Chondrocyte (in vitro differentiated cells): ENCODE data around the gene GAGE12J. TPM values are rescaled to one million over a fixed set of nuclear protein-coding genes. Genes with fewer than 3 reads are reported as not detected.
"Not testable (repeated sequence)": the region's sequence is repeated elsewhere in the genome, so short reads cannot be mapped to it uniquely, and the experiment has no call there.

Source experiments
- DNase-seq: peaks from one replicate; pipeline ENCODE4 v3.0.0; 2021; ENCODE audit warnings: mixed read lengths, low spot score
- H3K27ac Mint-ChIP-seq: one replicate; pipeline ENCODE4 v1.8.0; 2021; ENCODE audit warnings: mild to moderate bottlenecking, moderate library complexity, mixed read lengths; ENCODE audit not compliant: unreplicated experiment
- H3K27me3 Mint-ChIP-seq: 2 replicates; pipeline ENCODE4 v1.8.0; 2021; ENCODE audit warnings: low read depth, mixed read lengths
- H3K36me3 Mint-ChIP-seq: 2 replicates; pipeline ENCODE4 v1.8.0; 2021; ENCODE audit warnings: low read depth, mixed read lengths
- H3K4me1 Mint-ChIP-seq: 2 replicates; pipeline ENCODE4 v1.8.0; 2021; ENCODE audit warnings: low read depth, mild to moderate bottlenecking, mixed read lengths
- H3K4me3 Mint-ChIP-seq: one replicate; pipeline ENCODE4 v1.8.0; 2021; ENCODE audit warnings: mild to moderate bottlenecking, moderate library complexity, mixed read lengths; ENCODE audit not compliant: unreplicated experiment
- H3K9me3 Mint-ChIP-seq: 2 replicates; pipeline ENCODE4 v1.8.0; 2021; ENCODE audit warnings: low read depth, mixed read lengths
- long read RNA-seq: library from polyadenylated mRNA; stranded (forward); transcript quantifications from one replicate; pipeline ENCODE4 v2.0.0, GENCODE V29; 2021
- total RNA-seq: library from RNA; stranded (reverse); gene quantifications from 3 replicates; pipeline ENCODE4 v1.2.1, GENCODE V29; 2021
- TF ChIP-seq, protein P1 (sequence below): fragments of 200-600 bp; sonication (generic); IDR thresholded peaks from 2 replicates; pipeline ENCODE4 v1.5.0; 2021; ENCODE audit warnings: antibody characterized with exemption, mild to moderate bottlenecking, moderate library complexity

The GAGE12J gene, protein sequence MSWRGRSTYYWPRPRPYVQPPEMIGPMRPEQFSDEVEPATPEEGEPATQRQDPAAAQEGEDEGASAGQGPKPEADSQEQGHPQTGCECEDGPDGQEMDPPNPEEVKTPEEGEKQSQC
- not detected in 3 replicates for total RNA-seq
- long read RNA-seq = 0 reads

DNA sequence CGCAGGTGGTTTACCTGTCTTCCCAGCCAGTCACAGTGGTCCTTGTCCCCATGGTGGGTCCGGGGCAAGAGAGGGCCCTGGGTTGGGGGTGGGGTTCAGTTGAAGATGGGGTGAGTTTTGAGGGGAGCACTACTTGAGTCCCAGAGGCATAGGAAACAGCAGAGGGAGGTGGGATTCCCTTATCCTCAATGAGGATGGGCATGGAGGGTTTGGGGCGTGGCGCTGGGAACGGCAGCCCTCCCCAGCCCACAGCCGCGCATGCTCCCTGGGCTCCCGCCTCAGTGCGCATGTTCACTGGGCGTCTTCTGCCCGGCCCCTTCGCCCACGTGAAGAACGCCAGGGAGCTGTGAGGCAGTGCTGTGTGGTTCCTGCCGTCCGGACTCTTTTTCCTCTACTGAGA is at the start of gene GAGE12J:
Gene GAGE12J, plus strand, starts transcription at position 301 of the 400 bp plus-strand sequence. CDS start 1,157 bp downstream, outside the sequence.
- not testable (repeated sequence) for H3K27me3 Mint-ChIP-seq, DNase-seq, H3K4me3 Mint-ChIP-seq, H3K36me3 Mint-ChIP-seq, H3K27ac Mint-ChIP-seq, H3K9me3 Mint-ChIP-seq, H3K4me1 Mint-ChIP-seq

DNA sequence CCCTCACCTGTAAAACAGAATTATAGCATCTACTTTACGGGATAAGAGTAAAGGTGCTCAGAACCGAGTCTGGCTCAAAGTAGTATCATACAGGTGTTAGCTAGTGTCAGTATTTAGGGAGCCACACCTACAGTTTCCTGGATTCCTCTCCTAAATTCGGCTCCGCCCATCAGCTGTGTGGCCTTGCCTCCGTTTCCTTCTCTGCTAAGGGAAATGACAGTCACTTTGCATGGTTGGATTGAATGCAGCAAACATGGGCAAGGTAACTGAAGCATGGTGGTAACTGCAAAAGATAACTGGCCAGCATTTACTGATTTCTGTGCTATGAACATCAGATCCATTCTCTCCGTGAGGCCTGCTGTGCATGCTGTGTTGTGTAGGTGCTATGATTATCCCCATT is 49.4 kb upstream of the GAGE12J start:
- no peak overlapping the region for H3K4me3 Mint-ChIP-seq
- peaks cover 3% of the 10 kb centered on the region for H3K9me3 Mint-ChIP-seq
- H3K4me1 Mint-ChIP-seq = peaks cover 23% of the 10 kb centered on the region

DNA sequence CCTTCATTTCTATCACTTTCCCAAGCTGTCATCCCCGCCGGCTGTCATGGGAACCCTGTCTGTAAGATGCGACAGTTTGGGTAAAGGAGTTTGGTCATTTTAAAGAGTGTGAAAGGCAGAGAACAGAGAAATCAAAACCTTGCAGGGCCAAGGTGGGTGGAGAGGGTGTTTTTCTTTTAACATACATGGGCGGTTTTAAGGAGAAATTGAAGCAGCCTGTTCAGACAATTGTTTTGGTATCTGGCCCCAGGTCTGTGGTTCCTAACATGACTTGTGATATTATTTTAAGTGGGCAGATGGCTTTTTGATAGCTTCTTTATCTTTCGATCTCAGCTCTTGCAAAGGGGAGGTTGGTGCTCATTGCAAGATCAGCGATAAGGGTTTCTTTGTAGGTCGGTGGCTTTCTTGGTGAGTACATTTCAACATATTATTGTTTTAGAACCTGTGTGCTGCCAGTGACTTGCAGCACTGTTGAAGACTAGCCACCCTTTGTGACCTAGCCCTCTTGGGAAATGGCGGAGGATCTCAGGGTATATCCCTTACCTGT is 48.6 kb upstream of the GAGE12J start:
- TF ChIP-seq, protein P1, sequence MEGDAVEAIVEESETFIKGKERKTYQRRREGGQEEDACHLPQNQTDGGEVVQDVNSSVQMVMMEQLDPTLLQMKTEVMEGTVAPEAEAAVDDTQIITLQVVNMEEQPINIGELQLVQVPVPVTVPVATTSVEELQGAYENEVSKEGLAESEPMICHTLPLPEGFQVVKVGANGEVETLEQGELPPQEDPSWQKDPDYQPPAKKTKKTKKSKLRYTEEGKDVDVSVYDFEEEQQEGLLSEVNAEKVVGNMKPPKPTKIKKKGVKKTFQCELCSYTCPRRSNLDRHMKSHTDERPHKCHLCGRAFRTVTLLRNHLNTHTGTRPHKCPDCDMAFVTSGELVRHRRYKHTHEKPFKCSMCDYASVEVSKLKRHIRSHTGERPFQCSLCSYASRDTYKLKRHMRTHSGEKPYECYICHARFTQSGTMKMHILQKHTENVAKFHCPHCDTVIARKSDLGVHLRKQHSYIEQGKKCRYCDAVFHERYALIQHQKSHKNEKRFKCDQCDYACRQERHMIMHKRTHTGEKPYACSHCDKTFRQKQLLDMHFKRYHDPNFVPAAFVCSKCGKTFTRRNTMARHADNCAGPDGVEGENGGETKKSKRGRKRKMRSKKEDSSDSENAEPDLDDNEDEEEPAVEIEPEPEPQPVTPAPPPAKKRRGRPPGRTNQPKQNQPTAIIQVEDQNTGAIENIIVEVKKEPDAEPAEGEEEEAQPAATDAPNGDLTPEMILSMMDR = no peak
- H3K9me3 Mint-ChIP-seq = peaks cover 3% of the 10 kb centered on the region
- H3K36me3 Mint-ChIP-seq = no peaks in the 10 kb centered on the region
- peak; percentile 42 for DNase-seq
- H3K4me3 Mint-ChIP-seq = no peak overlapping the region
- no peak overlapping the region for H3K27ac Mint-ChIP-seq
- H3K27me3 Mint-ChIP-seq = no peaks in the 10 kb centered on the region
- peaks cover 21% of the 10 kb centered on the region for H3K4me1 Mint-ChIP-seq

More for the DNA sequence above, 49.4 kb upstream of the GAGE12J start:
- H3K27ac Mint-ChIP-seq = no peak overlapping the region
- TF ChIP-seq, protein P1 = no peak
- DNase-seq = peak; percentile 17
- H3K27me3 Mint-ChIP-seq = no peaks in the 10 kb centered on the region
- H3K36me3 Mint-ChIP-seq = no peaks in the 10 kb centered on the region

DNA sequence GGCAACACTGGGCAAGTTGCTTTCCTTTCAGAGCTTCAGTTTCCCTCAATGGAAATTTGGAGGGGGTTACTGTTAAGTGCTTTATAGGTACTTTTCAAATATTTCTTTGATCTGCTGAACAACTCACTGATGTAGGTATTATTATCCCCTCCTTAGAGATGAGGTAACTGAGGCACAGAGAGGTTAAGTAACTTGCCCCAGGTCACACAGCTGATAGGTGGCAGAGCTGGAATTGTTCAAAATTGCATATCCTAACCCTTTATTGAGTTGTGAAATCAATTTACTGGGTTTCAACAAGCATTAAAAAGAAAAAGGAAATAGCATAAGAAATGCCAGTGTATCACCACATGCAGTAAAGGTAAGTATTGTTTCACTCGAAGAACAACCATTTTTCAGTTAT is 45.6 kb upstream of the GAGE12J start:
- no peak for DNase-seq
- Mint-ChIP-seq H3K4me3 (no peak overlapping the region), H3K9me3 (peaks cover 3% of the 10 kb centered on the region), H3K36me3 (no peaks in the 10 kb centered on the region), H3K27ac (no peak overlapping the region), H3K27me3 (no peaks in the 10 kb centered on the region), H3K4me1 (peaks cover 12% of the 10 kb centered on the region)
- TF ChIP-seq, protein P1 = no peak

DNA sequence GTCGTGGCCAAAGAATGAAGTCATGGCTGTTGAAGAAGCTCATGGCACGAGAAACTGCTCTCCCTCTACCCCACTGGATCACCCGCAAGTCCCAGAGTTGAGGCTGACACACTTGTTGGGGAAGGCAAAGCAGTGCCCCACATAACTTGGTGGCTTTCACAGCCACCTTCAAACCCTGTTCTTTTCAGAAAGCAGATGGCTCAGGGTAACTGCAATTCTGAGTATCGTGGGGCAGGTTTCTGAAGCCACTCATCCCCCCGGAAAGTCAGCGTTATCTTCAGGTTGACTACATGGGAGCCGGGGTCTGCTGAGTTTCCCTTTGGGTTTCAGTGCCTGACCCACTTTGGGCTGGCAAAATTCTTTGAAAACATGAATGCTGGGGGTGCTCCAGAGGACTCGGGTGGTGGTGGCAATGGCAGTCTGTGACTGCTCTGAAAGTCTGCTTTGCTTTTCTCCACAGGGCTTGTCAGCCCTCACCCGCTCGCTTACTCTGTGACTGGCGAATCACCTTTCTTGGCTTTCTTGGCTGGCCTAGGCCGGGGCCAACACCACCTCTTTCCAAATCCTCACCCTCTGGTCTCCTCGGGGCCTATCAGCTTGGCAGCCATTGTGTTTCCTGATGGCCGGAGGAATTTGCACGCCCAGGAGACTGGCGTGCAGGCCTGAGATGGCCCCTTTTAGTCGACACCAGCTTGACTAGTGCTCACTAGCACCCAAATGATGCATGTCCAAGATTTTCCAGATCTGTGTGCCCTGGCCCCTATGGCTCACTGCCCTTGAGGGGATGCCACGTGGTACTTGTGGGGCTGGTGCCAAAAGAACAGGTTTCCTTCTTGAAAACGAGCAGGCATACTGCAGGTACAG is 44.9 kb upstream of the GAGE12J start:
- Mint-ChIP-seq H3K4me3 (no peak overlapping the region), H3K27me3 (no peaks in the 10 kb centered on the region), H3K9me3 (peaks cover 3% of the 10 kb centered on the region), H3K4me1 (peaks cover 7% of the 10 kb centered on the region), H3K36me3 (no peaks in the 10 kb centered on the region), H3K27ac (no peak overlapping the region)
- TF ChIP-seq, protein P1 = no peak
- DNase-seq = peak; percentile 54
